Activated CD4-positive, alpha-beta T cell treated with anti-CD3 and anti-CD28 coated beads for 4 hours (primary cell): ENCODE results near the gene CLCN4.

Source experiments
- DNase-seq, 2 donors: peaks; one replicate each; pipeline ENCODE4 v3.0.0-alpha.2; 2020

The CLCN4 gene

GRCh38 chrX:10169175-10169574 lies 12.4 kb downstream of the CLCN4 start:
- no peak for DNase-seq

GRCh38 chrX:10171249-10171648 lies 14.5 kb downstream of the CLCN4 start:
- no peak for DNase-seq

- no peak for DNase-seq
Measured at GRCh38 chrX:10172877-10173276, 16.1 kb downstream of the CLCN4 start.

GRCh38 chrX:10173331-10173900 lies 16.6 kb downstream of the CLCN4 start:
- DNase-seq = no peak

- no peak for DNase-seq
Measured at GRCh38 chrX:10174051-10174450, 17.3 kb downstream of the CLCN4 start.

- no peak for DNase-seq
Measured at GRCh38 chrX:10174810-10175209, 18.0 kb downstream of the CLCN4 start.

- DNase-seq = no peak
Measured at GRCh38 chrX:10175319-10175871, 18.6 kb downstream of the CLCN4 start.

GRCh38 chrX:10176121-10177003 lies 19.6 kb downstream of the CLCN4 start:
- no peak for DNase-seq

GRCh38 chrX:10177004-10177396 lies 20.2 kb downstream of the CLCN4 start:
- DNase-seq = no peak

GRCh38 chrX:10177601-10178000 lies 20.8 kb downstream of the CLCN4 start:
- DNase-seq = no peak

- no peak for DNase-seq
Measured at GRCh38 chrX:10178866-10179463, 22.2 kb downstream of the CLCN4 start.

- no peak for DNase-seq
Measured at GRCh38 chrX:10183760-10184159, 27.0 kb downstream of the CLCN4 start.

- DNase-seq = no peak
Measured at GRCh38 chrX:10184411-10184810, 27.6 kb downstream of the CLCN4 start.

- no peak for DNase-seq
Measured at GRCh38 chrX:10186355-10186754, 29.6 kb downstream of the CLCN4 start.

- DNase-seq = no peak
Measured at GRCh38 chrX:10187421-10187820, 30.6 kb downstream of the CLCN4 start.

GRCh38 chrX:10189317-10190268 lies 32.8 kb downstream of the CLCN4 start:
- DNase-seq = peak; percentile 51 to 85

GRCh38 chrX:10190367-10190766 lies 33.6 kb downstream of the CLCN4 start:
- peak in 1 of 2 donors; percentile 4 for DNase-seq

GRCh38 chrX:10193587-10193986 lies 36.8 kb downstream of the CLCN4 start:
- DNase-seq = no peak

- no peak for DNase-seq
Measured at GRCh38 chrX:10195425-10195824, 38.6 kb downstream of the CLCN4 start.

- no peak for DNase-seq
Measured at GRCh38 chrX:10195947-10196346, 39.2 kb downstream of the CLCN4 start.

GRCh38 chrX:10197279-10198210 lies 40.8 kb downstream of the CLCN4 start:
- no peak for DNase-seq
